Stimulated activated CD4-positive, alpha-beta T cell treated with anti-CD3 and anti-CD28 coated beads, Interleukin-2, amount 100 ng/mL, for 4 hours (primary cell): ENCODE measurements around the gene SETD1A.
A peak's percentile ranks its signal among the peaks of the same experiment; 100 is the strongest.

Source experiments
- DNase-seq: peaks from one replicate; pipeline ENCODE4 v3.0.0-alpha.2; 2020; ENCODE audit warnings: low read depth

The SETD1A gene

GRCh38 chr16:31020536-31020935 is 63.0 kb downstream of the SETD1A start:
- DNase-seq, result no peak

GRCh38 chr16:31022544-31023251 is 65.1 kb downstream of the SETD1A start:
- DNase-seq, result no peak

GRCh38 chr16:31023252-31023602 is 65.7 kb downstream of the SETD1A start:
- no peak for DNase-seq

GRCh38 chr16:31023627-31024226 is 66.2 kb downstream of the SETD1A start:
- no peak for DNase-seq

DNA sequence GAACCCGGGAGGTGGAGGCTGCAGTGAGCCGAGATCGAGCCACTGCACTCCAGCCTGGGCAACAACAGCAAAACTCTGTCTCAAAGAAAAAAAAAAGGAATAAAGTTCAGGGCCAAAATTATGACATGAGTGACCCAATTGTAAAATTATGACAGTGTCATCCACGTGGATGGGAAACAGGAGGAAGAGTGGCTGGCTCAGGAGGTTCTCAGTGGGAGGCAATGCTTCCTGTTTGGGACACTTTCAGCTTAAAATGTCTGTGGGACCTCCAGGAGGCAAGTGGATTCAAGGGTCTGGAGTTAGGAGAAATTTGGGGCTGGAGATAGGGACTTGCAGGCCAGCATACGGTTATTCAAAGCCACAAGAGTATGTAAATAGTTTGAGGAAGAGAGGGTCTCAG is 67.8 kb downstream of the SETD1A start:
- DNase-seq, result no peak

DNA sequence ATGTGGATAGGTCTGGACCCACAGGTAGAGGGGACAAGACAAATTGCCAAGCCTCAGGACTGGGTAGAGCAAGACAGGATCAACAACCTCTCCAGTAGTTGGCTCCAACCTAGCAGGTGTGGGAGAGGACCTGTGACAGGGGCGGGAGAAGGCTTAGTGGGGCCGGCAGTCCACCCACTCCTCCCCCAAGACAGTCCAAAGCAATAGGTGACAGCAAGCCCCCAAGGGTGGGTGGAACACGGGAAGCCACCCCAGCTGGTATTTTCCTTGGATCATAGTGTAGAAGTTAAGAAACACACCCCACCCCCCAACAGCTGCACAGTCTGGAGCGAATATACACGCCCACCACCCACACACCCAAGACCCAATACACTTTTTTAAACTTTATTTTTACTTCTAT is 71.7 kb downstream of the SETD1A start:
- DNase-seq, result no peak

GRCh38 chr16:31031276-31031675 is 73.7 kb downstream of the SETD1A start:
- no peak for DNase-seq

GRCh38 chr16:31032736-31033708 is 75.5 kb downstream of the SETD1A start, which contains the start of gene STX4:
Gene STX4 (plus strand): TSS chr16:31033558. CDS start chr16:31033806, 248 bp downstream.
- DNase-seq, result peak; percentile 95

DNA sequence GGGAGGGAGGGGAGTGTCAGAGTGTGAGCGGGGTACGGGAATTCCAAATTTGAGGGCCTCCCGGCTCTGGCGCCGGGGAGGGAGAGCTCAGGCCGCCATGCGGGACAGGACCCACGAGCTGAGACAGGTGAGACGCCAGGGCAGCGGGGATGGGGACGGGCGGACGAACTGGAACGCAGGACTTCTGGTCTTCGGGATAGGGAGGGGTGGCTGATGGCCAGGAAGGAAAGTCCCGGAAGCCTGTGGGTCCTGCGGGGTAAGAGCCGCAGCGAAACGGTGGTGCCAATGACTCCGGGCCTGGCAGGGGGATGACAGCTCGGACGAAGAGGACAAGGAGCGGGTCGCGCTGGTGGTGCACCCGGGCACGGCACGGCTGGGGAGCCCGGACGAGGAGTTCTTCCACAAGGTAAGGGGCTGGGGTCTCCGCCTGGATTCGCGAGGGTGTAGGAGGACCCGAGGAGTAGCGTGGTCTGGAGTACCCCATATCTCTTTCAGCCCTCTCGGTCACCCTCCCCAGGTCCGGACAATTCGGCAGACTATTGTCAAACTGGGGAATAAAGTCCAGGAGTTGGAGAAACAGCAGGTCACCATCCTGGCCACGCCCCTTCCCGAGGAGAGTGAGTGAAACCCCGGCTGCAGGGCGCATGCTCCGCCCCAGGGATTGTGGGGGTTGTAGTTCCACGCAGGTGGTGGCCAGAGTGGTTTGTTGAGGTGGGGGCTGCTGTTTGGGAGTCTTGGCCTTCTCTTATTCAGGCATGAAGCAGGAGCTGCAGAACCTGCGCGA is 76.3 kb downstream of the SETD1A start:
- DNase-seq, result peak; percentile 80
